Neutrophil (primary cell): ENCODE results near the gene SPTA1.

Experiments
- H3K27ac ChIP-seq: fragments of 200-600 bp; sonication (generic); 2 replicates; pipeline ENCODE4 v1.5.1; 2016; ENCODE audit warnings: mild to moderate bottlenecking, moderate library complexity
- H3K27me3 ChIP-seq: fragments of 200-600 bp; sonication (generic); 2 replicates; pipeline ENCODE4 v1.6.0; 2016; ENCODE audit warnings: mild to moderate bottlenecking
- H3K36me3 ChIP-seq: fragments of 200-600 bp; sonication (generic); 2 replicates; pipeline ENCODE4 v1.5.1; 2017
- H3K4me1 ChIP-seq, 2 experiments: fragments of 200-600 bp in 1 of 2; sonication (generic) in 1 of 2; 1 replicate in 1 of 2; 2 replicates in 1 of 2; pipeline versions ENCODE4 v1.5.1 to v1.6.1; 2013 to 2016; ENCODE audit warnings: low read depth in 1 of 2, low read length in 1 of 2, mild to moderate bottlenecking in 1 of 2, moderate library complexity in 1 of 2; ENCODE audit not compliant: control insufficient read depth in 1 of 2, insufficient read depth in 1 of 2
- H3K4me3 ChIP-seq, 2 experiments: fragments of 200-600 bp in 1 of 2; sonication (generic) in 1 of 2; 1 replicate in 1 of 2; 2 replicates in 1 of 2; pipeline ENCODE4 v1.5.1; 2013 to 2016; ENCODE audit warnings: low read depth in 1 of 2, low read length in 1 of 2, mild to moderate bottlenecking in 1 of 2, moderate library complexity in 1 of 2
- H3K9me3 ChIP-seq: fragments of 200-600 bp; sonication (generic); 2 replicates; pipeline ENCODE4 v1.5.1; 2016
- CTCF ChIP-seq: fragments of 200-600 bp; sonication (generic); IDR thresholded peaks from 2 replicates; pipeline ENCODE4 v1.5.1; 2016; ENCODE audit warnings: antibody characterized with exemption

The SPTA1 gene

GRCh38 chr1:158728510-158729225 lies 42.2 kb upstream of the SPTA1 start:
- no peaks in the 10 kb centered on the region for H3K27me3 ChIP-seq
- no peak overlapping the region for H3K4me3 ChIP-seq
- no peak overlapping the region for H3K27ac ChIP-seq
- H3K9me3 ChIP-seq = no peaks in the 10 kb centered on the region
- H3K36me3 ChIP-seq = no peaks in the 10 kb centered on the region
- no peak for TF ChIP-seq CTCF
- no peaks in the 10 kb centered on the region for H3K4me1 ChIP-seq

- H3K36me3 ChIP-seq = no peaks in the 10 kb centered on the region
- H3K4me3 ChIP-seq = no peak overlapping the region
- H3K9me3 ChIP-seq = no peaks in the 10 kb centered on the region
- no peaks in the 10 kb centered on the region for H3K27me3 ChIP-seq
- H3K27ac ChIP-seq = no peak overlapping the region
- TF ChIP-seq CTCF = no peak
- H3K4me1 ChIP-seq = no peaks in the 10 kb centered on the region
Measured at GRCh38 chr1:158724442-158724841, 37.9 kb upstream of the SPTA1 start.

- no peaks in the 10 kb centered on the region for H3K27me3 ChIP-seq
- H3K4me1 ChIP-seq = no peaks in the 10 kb centered on the region
- no peak for TF ChIP-seq CTCF
- no peaks in the 10 kb centered on the region for H3K36me3 ChIP-seq
- no peak within 1 kb of the TSS for H3K27ac ChIP-seq
- no peak within 1 kb of the TSS for H3K4me3 ChIP-seq
- H3K9me3 ChIP-seq = no peaks in the 10 kb centered on the region
Measured at GRCh38 chr1:158720620-158721019, 34.1 kb upstream of the SPTA1 start, which contains the start of gene OR6K3. OR6K3 (minus strand) TSS chr1:158720720; CDS start chr1:158718115, 2,605 bp downstream.

- H3K27me3 ChIP-seq = no peaks in the 10 kb centered on the region
- no peaks in the 10 kb centered on the region for H3K4me1 ChIP-seq
- H3K4me3 ChIP-seq = no peak overlapping the region
- H3K9me3 ChIP-seq = no peaks in the 10 kb centered on the region
- no peak for TF ChIP-seq CTCF
- no peaks in the 10 kb centered on the region for H3K36me3 ChIP-seq
- H3K27ac ChIP-seq = no peak overlapping the region
Measured at GRCh38 chr1:158719664-158720063, 33.1 kb upstream of the SPTA1 start.

GRCh38 chr1:158717344-158717743 lies 30.8 kb upstream of the SPTA1 start:
- no peak for TF ChIP-seq CTCF
- H3K27ac ChIP-seq = no peak overlapping the region
- no peaks in the 10 kb centered on the region for H3K36me3 ChIP-seq
- no peaks in the 10 kb centered on the region for H3K9me3 ChIP-seq
- no peaks in the 10 kb centered on the region for H3K27me3 ChIP-seq
- no peaks in the 10 kb centered on the region for H3K4me1 ChIP-seq
- no peak overlapping the region for H3K4me3 ChIP-seq
